HCT116 (cell line): Measurements from ENCODE around the gene SOX6.

Experiments used
- EZH2 ChIP-seq: fragments of 200-600 bp; sonication (generic); IDR thresholded peaks from 2 replicates; pipeline ENCODE4 v1.6.1; 2017; ENCODE audit warnings: antibody characterized with exemption, mixed run types
- MAX ChIP-seq: IDR thresholded peaks from 2 replicates; pipeline ENCODE4 v1.6.1; 2012
- POLR2A ChIP-seq: IDR thresholded peaks from 2 replicates; pipeline ENCODE4 v1.7.0; 2011; ENCODE audit warnings: borderline replicate concordance; ENCODE audit not compliant: insufficient read depth, insufficient read length; ENCODE audit errors: extremely low read depth
- RAD21 ChIP-seq: IDR thresholded peaks from 2 replicates; pipeline ENCODE4 v1.6.1; 2012; ENCODE audit warnings: low read depth, mild to moderate bottlenecking
- SIN3A ChIP-seq: IDR thresholded peaks from 2 replicates; pipeline ENCODE4 v1.6.1; 2012; ENCODE audit warnings: low read depth
- TCF7L2 ChIP-seq: IDR thresholded peaks from 2 replicates; pipeline ENCODE4 v1.7.0; 2011; ENCODE audit warnings: borderline replicate concordance, inconsistent platforms; ENCODE audit not compliant: insufficient read depth, insufficient read length; ENCODE audit errors: extremely low read depth
- TF ChIP-seq, protein P1 (sequence below): IDR thresholded peaks from 2 replicates; pipeline ENCODE4 v1.6.1; 2012; ENCODE audit warnings: low read depth
- TF ChIP-seq, protein P2 (sequence below), 3 experiments: fragments of 200-600 bp in 1 of 3; sonication (generic) in 1 of 3; IDR thresholded peaks in 2 of 3; conservative IDR thresholded peaks in 1 of 3; 2 replicates each; pipeline ENCODE4 v1.5.1; 2012 to 2017; ENCODE audit warnings: low read depth in 2 of 3, low read length in 2 of 3, antibody characterized with exemption in 1 of 3, borderline replicate concordance in 1 of 3, control low read depth in 1 of 3, mild to moderate bottlenecking in 1 of 3, mixed read lengths in 1 of 3, mixed run types in 1 of 3, moderate library complexity in 1 of 3; ENCODE audit not compliant: insufficient read depth in 1 of 3

- TF ChIP-seq POLR2A, result no peak
- no peak for TF ChIP-seq MAX
- TF ChIP-seq EZH2, result no peak
- no peak for TF ChIP-seq TCF7L2
- TF ChIP-seq, protein P1, sequence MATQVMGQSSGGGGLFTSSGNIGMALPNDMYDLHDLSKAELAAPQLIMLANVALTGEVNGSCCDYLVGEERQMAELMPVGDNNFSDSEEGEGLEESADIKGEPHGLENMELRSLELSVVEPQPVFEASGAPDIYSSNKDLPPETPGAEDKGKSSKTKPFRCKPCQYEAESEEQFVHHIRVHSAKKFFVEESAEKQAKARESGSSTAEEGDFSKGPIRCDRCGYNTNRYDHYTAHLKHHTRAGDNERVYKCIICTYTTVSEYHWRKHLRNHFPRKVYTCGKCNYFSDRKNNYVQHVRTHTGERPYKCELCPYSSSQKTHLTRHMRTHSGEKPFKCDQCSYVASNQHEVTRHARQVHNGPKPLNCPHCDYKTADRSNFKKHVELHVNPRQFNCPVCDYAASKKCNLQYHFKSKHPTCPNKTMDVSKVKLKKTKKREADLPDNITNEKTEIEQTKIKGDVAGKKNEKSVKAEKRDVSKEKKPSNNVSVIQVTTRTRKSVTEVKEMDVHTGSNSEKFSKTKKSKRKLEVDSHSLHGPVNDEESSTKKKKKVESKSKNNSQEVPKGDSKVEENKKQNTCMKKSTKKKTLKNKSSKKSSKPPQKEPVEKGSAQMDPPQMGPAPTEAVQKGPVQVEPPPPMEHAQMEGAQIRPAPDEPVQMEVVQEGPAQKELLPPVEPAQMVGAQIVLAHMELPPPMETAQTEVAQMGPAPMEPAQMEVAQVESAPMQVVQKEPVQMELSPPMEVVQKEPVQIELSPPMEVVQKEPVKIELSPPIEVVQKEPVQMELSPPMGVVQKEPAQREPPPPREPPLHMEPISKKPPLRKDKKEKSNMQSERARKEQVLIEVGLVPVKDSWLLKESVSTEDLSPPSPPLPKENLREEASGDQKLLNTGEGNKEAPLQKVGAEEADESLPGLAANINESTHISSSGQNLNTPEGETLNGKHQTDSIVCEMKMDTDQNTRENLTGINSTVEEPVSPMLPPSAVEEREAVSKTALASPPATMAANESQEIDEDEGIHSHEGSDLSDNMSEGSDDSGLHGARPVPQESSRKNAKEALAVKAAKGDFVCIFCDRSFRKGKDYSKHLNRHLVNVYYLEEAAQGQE, result no peak
- TF ChIP-seq RAD21, result no peak
- TF ChIP-seq SIN3A, result no peak
- TF ChIP-seq, protein P2, sequence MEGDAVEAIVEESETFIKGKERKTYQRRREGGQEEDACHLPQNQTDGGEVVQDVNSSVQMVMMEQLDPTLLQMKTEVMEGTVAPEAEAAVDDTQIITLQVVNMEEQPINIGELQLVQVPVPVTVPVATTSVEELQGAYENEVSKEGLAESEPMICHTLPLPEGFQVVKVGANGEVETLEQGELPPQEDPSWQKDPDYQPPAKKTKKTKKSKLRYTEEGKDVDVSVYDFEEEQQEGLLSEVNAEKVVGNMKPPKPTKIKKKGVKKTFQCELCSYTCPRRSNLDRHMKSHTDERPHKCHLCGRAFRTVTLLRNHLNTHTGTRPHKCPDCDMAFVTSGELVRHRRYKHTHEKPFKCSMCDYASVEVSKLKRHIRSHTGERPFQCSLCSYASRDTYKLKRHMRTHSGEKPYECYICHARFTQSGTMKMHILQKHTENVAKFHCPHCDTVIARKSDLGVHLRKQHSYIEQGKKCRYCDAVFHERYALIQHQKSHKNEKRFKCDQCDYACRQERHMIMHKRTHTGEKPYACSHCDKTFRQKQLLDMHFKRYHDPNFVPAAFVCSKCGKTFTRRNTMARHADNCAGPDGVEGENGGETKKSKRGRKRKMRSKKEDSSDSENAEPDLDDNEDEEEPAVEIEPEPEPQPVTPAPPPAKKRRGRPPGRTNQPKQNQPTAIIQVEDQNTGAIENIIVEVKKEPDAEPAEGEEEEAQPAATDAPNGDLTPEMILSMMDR (IDR thresholded peaks at IDR 0.05 in 2 of 3, conservative IDR thresholded peaks at IDR 0.05 in 1 of 3; ENCODE audit: borderline replicate concordance in 1 of 3, insufficient read depth in 1 of 3, low read depth in 2 of 3, low read length in 2 of 3), result no peak
Measured at GRCh38 chr11:16364254-16364653, 7.9 kb upstream of the SOX6 start.
